GM19351 (cell line): ENCODE results near the gene SYT7.
"Not testable (repeated sequence)": the region's sequence is repeated elsewhere in the genome, so short reads cannot be mapped to it uniquely, and the experiment has no call there.

Experiments used
- ATAC-seq: cut with Tn5 transposase; IDR thresholded peaks from one replicate; pipeline ENCODE4 v1.9.1; 2021; ENCODE audit warnings: mild to moderate bottlenecking, moderate library complexity; ENCODE audit not compliant: unreplicated experiment

The SYT7 gene, protein sequence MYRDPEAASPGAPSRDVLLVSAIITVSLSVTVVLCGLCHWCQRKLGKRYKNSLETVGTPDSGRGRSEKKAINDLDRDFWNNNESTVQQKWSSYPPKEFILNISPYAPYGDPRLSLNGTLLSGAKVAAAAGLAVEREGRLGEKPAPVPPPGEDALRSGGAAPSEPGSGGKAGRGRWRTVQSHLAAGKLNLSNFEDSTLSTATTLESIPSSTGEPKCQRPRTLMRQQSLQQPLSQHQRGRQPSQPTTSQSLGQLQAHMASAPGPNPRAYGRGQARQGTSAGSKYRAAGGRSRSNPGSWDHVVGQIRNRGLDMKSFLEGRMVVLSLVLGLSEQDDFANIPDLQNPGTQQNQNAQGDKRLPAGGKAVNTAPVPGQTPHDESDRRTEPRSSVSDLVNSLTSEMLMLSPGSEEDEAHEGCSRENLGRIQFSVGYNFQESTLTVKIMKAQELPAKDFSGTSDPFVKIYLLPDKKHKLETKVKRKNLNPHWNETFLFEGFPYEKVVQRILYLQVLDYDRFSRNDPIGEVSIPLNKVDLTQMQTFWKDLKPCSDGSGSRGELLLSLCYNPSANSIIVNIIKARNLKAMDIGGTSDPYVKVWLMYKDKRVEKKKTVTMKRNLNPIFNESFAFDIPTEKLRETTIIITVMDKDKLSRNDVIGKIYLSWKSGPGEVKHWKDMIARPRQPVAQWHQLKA

DNA sequence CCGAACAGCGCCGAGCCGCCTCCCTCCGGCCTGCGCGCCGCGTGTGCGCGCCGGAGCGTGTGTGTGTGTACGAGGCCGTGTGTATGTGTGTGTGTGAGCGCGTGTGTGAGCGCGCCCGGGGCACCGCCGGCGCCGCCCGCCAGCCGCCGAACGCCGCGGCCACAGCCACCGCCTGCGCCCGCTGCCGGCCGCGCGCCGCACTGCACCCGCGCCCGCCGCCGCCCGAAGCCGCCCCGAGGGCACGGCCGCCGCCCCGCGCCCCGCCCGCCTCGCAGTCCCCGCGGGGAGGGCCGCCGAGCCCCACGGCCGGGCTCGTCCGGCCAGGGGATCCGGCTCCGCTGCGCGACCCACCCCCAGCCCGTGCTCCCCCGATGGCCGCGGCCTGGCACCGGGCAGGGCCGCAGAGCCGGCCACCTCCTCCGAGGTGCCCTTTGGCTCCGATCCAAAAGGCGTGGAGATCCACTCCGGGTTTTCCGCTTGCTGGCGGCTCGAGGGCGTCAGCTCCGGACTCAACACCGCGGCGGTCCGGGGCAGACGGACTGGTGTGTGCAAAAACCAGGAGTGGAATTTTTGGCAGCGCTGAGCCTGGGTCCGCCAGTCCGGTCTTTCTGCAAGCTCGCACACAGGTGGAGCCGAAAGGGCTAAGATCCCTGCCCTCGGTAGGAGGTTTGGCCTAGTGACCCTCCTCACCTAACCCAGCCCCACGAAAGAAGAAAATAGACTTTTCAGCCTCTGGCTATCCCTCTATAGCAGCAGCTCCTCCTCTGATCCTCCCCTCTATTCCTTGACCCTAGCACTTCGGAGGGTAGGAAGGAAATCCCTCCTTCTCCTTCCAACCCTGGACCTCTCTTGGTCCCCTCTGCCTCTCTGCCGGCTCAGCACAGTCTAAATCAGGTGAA is at the start of gene SYT7:
SYT7 (minus strand) TSS at position 47 of the 899 bp plus-strand sequence. CDS start 256 bp downstream, outside the sequence.
- peak; percentile 79 for ATAC-seq

DNA sequence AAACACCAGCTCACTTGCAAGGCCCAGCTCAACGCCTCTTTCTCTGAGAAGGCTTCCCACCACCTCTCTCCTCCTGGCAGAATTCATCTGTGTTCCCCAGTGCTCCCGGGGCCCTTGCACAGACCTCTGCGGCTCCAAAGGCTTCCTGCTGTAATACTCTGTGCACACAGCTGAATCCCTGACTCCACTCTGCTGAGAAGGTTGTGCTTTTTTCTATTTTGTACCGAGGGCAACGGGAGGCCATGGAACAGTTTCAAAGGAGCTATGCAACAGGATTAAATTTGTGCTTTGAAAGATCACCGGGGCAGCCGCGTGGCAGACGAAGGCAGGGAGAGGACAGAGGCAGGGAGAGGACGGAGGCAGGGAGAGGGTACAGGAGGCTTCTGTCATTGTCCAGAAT is 49.2 kb upstream of the SYT7 start:
- no peak for ATAC-seq

DNA sequence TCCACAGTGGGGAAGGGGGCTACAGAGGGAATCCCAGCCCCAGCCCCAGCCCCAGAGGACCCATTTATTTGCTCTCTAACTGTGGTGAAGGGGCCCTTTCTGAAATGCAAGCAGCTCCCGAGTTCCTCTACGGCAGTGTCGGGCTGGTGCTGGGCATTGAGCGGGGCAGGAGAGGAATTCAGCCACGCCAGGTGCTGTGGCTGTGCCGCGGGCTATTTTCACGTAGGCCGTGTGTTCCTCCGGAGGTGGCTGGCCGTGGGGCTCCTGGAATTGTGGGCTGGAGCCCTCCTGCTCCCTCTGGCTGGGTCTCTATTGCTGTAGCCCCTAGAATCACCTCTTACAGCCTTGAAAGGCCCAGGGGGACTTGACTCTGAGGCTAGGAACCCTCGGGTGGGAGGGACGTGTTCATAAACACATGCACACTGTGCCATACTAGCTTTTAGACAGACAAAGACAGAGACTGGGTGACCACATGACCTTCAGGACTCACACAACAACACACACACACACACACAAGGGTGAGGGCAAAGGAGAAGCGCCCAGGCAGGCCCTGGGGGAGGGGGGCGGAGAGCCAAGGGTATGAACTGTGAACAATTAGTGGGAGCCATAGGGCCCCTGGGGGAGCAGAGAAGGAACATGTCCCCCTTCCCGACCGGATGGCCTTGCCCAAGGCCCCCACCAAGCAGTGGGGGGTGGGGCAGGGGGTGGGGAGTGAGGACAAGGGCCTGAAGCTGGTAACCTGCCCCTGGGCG is 48.4 kb upstream of the SYT7 start:
- no peak for ATAC-seq

DNA sequence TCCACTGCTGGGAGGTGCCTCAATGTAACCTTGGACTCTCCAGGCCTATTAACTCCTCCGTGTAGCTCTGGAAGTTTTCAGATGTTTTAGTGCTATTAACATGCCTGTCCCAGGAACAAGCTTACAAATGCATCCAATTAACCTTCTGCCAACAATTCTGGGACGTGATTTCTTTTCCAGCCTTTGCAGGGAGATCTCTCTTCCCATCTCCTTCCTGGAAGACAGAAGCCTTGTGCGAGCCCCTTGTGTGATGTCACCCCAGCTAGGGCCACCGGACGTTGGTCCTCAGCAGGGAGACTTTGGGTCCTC is 47.7 kb upstream of the SYT7 start:
- ATAC-seq: no peak

DNA sequence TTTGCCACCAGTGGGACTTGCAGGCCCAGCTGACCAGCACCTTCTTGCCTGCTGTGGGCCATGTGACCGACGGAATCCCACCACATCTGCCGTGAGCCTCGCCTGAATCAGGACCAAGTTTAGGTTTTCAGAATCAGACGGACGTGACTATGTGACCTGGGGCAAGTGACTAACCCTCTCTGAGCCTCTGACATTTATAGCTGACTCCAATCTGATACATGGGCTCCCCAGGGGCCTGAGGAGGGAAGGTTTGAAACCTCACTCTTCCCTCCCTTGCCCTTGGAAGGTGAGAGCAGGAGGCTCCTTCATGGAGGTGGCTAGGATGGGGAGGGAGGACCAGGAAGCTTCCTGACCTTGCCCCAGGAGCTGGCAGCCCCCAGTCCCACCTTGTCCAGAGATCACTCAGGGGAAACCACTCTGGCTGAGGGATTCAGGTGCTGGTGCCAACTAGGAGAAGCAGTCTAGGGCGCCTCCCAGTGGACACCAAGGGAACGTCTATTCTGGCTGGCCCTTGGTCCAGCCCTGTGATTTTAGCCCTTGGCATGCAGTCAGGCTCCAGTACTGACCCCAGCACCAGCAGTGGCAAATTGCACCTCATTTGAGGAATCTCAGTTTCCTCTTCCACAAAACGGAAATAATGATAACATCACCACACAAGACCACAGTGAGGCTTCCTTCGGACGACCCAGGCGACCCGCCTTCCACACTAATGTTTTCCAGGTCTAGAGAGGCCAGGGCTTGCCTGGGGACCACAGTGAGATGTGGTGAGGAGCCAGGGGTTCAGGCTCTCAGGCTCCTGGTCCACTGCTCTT is 47.2 kb upstream of the SYT7 start:
- no peak for ATAC-seq

DNA sequence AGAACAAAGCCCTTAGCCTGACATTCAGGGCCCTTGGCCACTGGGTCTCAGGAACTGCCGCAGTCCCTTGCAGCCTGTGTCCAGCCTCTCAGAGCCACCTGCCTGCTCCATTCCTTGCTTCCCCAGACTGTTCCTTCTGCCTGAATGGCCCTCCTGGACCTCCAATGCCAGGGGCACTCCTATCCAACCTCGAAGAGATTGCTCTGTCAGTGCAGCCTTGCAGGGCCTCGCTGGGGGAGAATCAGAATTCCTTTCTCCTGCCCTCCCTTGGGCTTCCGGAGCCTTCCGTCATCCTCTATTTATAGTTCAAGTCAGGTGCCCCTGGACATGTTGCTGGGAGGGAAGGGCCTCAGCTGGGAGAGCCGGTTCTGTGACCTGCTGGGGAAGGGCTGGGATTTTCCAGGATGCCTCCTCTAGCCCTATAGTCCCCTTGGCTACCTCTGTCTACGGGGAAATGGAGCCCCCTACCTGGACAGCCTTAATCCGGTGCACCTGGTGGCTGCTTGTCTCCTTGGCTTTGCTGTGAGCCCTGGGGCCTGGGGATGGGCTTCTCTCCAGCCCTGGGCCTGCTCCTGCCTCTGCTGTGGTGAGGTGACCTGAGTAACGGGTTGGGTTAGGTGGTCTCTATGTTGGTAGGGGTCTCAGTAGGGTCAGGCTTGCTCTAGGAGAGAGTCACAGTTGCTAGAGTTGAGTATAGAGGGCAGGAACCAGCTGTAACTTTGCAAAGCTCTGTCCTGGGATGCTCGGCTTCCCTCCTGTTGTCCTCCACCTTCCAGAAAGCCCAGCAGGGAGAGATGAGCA is 45.9 kb upstream of the SYT7 start:
- ATAC-seq: no peak

DNA sequence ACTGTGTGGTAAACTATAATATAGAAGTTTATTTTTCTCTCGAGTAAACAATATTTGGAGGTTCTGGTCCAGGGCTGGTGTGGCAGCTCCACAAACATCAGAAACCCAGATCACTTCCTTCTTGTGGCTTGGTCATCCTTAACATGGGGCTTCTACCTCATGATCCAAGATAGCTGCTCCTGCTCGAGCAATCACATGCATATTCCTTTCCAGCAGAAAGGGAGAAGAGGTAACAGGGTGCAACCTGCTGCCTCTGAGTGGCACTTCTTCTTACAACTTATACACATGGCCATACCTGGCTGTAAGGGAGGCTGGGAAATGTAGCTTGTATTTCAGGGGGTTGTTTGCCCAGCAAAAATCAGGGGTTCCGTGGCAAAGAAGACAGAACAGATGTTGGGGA is 44.6 kb upstream of the SYT7 start:
- no peak for ATAC-seq

DNA sequence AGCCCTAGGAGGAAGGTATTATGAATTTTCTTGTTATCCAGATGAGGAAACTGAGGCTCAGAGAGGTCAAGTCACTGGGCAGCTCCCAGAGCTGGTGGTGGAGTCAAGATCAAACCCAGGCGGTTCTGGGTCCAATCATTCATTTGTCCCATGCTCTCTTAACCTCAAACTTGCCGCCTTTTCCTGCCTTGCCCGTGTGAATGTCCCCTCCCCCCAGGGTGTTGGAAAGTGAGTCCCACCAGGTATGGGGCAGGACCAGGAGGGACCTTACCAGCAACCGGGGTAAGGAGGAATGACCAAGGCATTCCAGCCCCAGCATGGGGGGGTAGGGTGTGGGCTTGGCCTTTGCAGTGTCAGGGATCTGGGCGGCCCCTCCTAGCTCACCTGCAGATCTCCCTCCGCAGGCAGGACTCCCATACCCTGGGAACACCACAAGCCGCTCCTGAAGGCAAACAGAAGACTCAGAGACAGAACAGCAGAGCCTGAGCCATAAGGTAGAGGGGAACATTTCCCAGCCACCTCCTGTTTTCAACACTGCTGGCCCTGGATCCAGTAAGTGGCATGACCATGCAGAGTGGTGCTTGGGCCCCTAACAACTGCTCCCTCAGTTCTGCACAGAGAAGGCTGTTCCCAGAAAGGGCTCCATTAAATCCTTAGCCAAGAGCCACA is 41.2 kb upstream of the SYT7 start:
- no peak for ATAC-seq

DNA sequence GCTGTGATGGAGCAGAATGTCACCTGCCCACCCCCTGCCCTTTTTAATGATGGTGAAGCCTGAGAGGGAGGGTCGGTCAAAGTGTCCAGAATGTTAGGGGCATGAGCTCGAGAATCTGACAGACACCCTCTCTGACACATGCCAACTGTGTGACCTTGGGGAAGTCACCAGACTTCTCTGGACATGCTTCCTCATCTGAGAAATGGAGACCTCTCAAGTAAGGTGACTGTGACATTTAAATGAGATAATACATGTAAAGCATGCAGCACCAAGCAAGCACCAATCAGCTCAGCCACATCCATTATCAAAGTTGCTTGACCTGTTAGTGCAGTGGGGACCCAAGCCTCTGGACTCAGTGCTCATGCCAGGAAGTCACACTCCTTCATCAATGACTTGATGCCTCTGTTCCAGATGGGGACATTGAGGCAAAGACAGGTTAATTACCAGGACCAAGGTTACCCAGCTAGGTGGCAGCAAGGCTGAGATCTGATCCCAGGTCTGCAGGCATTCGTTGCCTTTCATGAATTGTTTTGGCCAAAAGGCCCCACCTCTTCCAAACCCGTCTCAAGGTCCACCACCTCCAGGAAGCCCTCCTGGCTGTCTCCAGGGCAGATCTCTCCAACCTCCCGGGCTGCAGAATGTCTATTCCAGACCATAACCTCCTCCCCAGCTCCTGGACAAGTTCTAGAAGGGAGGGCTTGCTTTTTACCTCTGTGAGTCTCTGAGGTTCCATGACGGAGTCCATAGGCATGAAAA is 38.8 kb upstream of the SYT7 start:
- ATAC-seq: no peak

DNA sequence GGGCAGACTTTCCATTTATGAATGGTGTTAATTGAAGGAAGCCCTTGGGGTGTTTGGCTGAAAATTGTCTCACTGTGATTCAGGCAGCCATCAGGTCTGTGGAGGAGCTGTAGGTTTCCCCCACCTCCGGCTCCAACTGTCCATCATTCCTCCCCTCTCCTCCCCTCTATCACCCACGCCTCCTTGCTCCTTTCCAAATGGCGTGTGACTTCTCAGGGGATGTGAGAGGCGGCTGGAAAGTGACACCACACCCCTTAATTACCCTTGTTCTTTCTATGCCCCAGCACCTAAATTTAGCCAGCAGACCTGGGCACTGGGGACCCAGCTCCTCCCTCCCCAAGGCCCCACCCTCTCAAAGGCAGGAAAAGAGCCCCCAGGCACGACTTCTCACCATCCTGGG is 38.1 kb upstream of the SYT7 start:
- no peak for ATAC-seq

DNA sequence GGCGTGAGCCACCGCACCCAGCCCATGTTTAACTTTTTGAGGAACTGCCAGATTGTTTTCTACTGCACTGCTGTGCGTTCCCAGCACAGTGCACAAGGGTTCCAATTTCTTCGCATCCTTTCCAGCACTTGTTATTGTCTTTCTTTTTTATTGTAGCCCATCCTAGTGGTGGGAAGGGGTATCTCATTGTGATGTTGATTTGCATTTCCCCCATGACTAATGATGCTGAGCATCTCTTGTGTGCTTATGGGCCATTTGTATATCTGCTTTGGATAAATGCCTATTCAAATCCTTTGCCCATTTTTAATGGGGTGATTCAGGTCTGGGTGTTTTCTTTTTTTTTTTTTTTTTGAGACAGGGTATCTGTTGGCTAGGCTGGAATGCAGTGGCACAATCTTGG is 36.6 kb upstream of the SYT7 start:
- ATAC-seq: no peak

DNA sequence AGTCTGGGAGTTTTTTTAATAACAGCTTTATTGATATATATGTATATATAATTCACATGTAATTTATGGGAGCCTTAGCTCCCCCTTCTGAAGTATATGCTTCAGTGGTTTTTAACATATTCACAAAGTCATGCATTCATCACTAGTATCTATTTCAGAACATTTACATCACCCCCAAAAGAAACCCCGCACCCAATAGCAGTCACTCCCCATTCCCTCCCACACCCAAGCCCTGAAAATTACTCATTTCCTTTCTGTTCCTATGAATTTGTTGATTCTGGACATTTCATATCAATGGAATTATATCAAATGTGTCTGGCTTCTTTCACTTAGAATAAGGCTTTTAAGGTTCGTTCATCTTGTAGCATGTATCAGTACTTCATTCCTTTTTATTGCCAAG is 35.6 kb upstream of the SYT7 start:
- ATAC-seq: no peak

DNA sequence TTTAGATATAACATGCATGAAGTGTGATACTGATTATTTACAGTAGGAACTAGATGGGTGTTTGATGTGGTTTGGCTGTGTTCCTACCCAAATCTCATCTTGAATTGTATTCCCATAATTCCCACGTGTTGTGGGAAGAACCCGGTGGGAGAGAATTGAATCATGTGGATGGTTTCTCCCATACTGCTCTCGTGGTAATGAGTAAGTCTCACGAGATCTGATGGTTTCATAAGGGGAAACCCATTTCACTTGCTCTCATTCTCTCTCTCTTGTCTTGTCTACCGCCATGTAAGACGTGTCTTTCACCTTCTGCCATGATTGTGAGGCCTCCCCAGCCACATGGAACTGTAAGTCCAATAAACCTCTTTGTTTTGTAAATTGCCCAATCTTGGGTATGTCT is 33.9 kb upstream of the SYT7 start:
- ATAC-seq: not testable (repeated sequence)

DNA sequence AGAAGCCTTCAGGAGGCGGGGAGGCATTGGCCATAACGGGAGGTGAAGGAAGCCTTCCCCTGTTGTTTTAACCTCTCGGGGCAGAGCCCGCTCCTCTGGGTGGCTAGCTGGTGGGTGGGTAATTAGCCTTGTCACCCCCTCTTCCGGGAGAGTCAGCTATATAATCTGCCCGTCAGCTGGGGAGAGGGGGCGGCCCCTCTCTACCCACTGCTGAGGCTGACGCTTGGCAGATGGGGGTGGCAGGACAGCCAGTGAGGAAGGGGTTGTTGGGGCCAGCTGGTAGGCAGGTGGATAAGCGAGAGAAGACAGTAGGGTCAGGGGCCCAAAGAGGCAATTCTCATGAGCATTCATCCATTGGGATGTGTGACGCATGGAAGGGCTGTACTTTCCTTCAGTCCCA is 33.0 kb upstream of the SYT7 start:
- ATAC-seq: no peak

DNA sequence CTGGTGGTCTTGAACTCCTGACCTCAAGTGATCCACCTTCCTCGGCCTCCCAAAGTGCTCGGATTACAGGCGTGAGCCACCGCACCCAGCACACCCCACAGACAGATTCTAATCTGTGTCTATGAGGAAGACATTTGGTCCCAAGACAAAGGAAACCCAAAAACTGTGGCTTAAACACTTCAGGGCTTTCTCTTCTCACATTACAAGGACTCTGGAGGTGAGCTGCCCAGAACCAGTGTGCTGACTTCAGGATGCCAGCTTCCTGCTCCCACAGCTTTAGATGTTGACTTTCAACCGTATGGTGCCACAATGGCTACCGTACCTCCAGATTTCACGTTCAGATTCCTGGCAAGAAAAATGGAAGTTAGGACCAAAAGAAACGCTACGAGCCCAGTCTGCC is 32.2 kb upstream of the SYT7 start:
- ATAC-seq: no peak

DNA sequence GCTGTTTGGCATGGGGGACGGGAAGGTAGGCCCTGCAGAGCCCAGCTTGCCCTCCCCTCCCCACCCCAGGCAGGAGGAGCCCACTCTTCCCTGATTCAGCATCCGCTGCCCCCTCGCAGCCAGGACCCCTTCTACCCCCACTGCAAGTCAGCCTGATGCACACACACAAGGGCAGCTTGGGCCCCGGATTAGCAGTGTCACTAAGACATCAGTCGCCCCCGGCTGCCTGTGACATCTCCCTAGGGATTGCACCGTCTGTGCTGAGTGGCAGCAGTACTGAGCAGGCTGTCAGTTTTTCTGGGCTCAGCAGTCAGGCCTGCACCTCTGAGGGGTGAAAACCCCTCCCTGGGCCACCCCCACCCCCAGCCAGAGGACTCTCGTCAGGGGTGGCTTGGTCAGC is 30.4 kb upstream of the SYT7 start:
- no peak for ATAC-seq

DNA sequence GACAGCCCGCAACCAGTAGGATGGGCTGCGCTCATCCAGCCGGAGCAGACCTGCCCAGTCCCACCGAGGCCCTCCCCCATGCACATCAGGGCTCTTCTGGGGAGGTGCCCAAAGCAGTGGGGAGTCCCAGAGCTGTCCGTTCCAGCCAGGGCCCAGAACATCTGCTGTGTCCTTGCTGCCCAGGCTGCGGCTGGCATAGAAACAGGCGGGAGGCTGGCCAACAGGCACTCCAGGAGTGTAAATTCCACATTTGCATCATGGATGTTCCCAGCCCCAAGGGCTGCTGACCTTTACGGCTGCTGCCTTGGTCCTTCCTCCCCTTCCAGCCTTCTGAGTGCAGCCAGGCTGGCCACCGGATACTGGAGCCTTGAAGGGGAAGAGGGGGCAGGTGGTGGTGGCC is 30.0 kb upstream of the SYT7 start:
- no peak for ATAC-seq

DNA sequence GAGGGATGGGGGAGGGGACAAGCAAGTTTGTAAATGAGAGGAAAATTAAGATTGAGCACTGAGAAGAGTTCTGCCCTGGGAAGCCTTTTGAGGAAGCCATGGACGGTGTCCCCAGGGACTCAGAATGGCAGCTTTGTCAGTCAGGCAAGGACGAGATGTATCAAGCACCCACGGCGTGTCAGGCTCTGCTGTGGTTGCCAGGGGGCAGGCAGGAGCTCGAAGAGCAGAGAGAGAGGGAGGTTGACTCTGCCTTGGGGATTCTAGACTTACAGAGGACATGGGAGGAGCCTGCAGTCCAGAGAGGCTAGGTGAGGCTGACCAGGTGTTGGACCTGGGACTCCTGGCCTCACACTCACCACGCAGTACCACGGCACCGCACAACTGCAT is 29.1 kb upstream of the SYT7 start:
- ATAC-seq: no peak
